Thymus (tissue), 11 donors: ENCODE results near the gene CRKL. TPM values are rescaled to one million over a fixed set of nuclear protein-coding genes. Genes with fewer than 3 reads are reported as not detected.
"Not testable (repeated sequence)": the region's sequence is repeated elsewhere in the genome, so short reads cannot be mapped to it uniquely, and the experiment has no call there.

Source experiments
- DNase-seq, 9 donors: peaks; one replicate each; pipeline ENCODE4 v3.0.0-alpha.2; 2013; ENCODE audit warnings: low spot score in 9 of 9, low read depth in 6 of 9, missing footprints in 1 of 9
- H3K27ac ChIP-seq, 2 donors: one replicate each; pipeline ENCODE4 v1.5.1; 2013; ENCODE audit warnings: control low read depth in 1 of 2, low read depth in 1 of 2, low read length in 1 of 2, mild to moderate bottlenecking in 1 of 2, moderate library complexity in 1 of 2
- H3K27me3 ChIP-seq, 2 donors: one replicate each; pipeline ENCODE4 v1.5.1; 2013; ENCODE audit warnings: low read length in 1 of 2; ENCODE audit not compliant: control insufficient read depth in 2 of 2, insufficient read depth in 1 of 2
- H3K36me3 ChIP-seq, 2 donors: one replicate each; pipeline ENCODE4 v1.5.1; 2013; ENCODE audit warnings: low read length in 1 of 2, mild to moderate bottlenecking in 1 of 2, moderate library complexity in 1 of 2; ENCODE audit not compliant: control insufficient read depth in 2 of 2, insufficient read depth in 2 of 2
- H3K4me1 ChIP-seq, 2 donors: one replicate each; pipeline ENCODE4 v1.5.1; 2013; ENCODE audit warnings: low read length in 2 of 2; ENCODE audit not compliant: control insufficient read depth in 2 of 2, insufficient read depth in 2 of 2
- H3K4me3 ChIP-seq, 2 donors: one replicate each; pipeline ENCODE4 v1.5.1; 2013; ENCODE audit warnings: low read length in 2 of 2, control low read depth in 1 of 2, mild to moderate bottlenecking in 1 of 2
- H3K9me3 ChIP-seq, 2 donors: one replicate each; pipeline ENCODE4 v1.5.1; 2013; ENCODE audit warnings: low read length in 1 of 2, mild to moderate bottlenecking in 1 of 2; ENCODE audit not compliant: control insufficient read depth in 2 of 2, insufficient read depth in 1 of 2
- WGBS: extraction: QIAGEN DNeasy Blood & Tissue Kit; methylation state at CpG from one replicate; pipeline ENCODE4 v1.1.7; 2013; 5-methylcytosine and 5-hydroxymethylcytosine counted together
- polyA plus RNA-seq: library from polyadenylated mRNA; stranded (reverse); fragments of 200-250 nt; gene quantifications from one replicate; pipeline ENCODE4 v1.2.3, GENCODE V29; 2013
- total RNA-seq: library from RNA; stranded (reverse); fragments of 120-200 nt; gene quantifications from one replicate; pipeline ENCODE4 v1.2.4, GENCODE V29; 2013
- donor health status: healthy.

Gene CRKL
- total and polyA plus RNA-seq, 2 donors, result 21.9 to 30.7 TPM

- Histone ChIP-seq H3K9me3 (no peaks in the 10 kb centered on the region), H3K36me3 (no peaks in the 10 kb centered on the region), H3K4me1 (peaks cover 0 to 6% of the 10 kb centered on the region in 2 donors), H3K27me3 (peaks cover 23 to 55% of the 10 kb centered on the region in 2 donors), H3K27ac (no peak overlapping the region), H3K4me3 (no peak overlapping the region)
- no peak for DNase-seq
- WGBS, result 84% methylated on average over 19 of the region's 19 CpGs
Observed at GRCh38 chr22:20967697-20968211, 50.5 kb downstream of the CRKL start.

GRCh38 chr22:20968281-20968977, 51.2 kb downstream of the CRKL start:
- WGBS, result 79% methylated on average over 7 of the region's 7 CpGs
- no peaks in the 10 kb centered on the region for H3K9me3 ChIP-seq
- H3K36me3 ChIP-seq, result no peaks in the 10 kb centered on the region
- peaks cover 0 to 6% of the 10 kb centered on the region in 2 donors for H3K4me1 ChIP-seq
- no peak overlapping the region for H3K27ac ChIP-seq
- DNase-seq, result no peak
- peaks cover 23 to 52% of the 10 kb centered on the region in 2 donors for H3K27me3 ChIP-seq
- H3K4me3 ChIP-seq, result no peak overlapping the region

GRCh38 chr22:20970939-20971657, 53.9 kb downstream of the CRKL start:
- peaks cover 5 to 40% of the 10 kb centered on the region in 2 donors for H3K27me3 ChIP-seq
- no peaks in the 10 kb centered on the region for H3K9me3 ChIP-seq
- H3K4me1 ChIP-seq, result no peaks in the 10 kb centered on the region
- H3K4me3 ChIP-seq, result no peak overlapping the region
- DNase-seq, result no peak
- H3K36me3 ChIP-seq, result no peaks in the 10 kb centered on the region
- WGBS, result 89% methylated on average over 4 of the region's 4 CpGs
- no peak overlapping the region for H3K27ac ChIP-seq

- not testable (repeated sequence) for H3K4me3 ChIP-seq, H3K36me3 ChIP-seq, H3K9me3 ChIP-seq, H3K4me1 ChIP-seq, DNase-seq, H3K27ac ChIP-seq
- peaks cover 0 to 29% of the 10 kb centered on the region in 2 donors for H3K27me3 ChIP-seq
- 70% methylated on average over 11 of the region's 11 CpGs for WGBS
Observed at GRCh38 chr22:20972014-20972694, 54.9 kb downstream of the CRKL start.

GRCh38 chr22:20972933-20973577, 55.8 kb downstream of the CRKL start:
- 86% methylated on average over 21 of the region's 21 CpGs for WGBS
- Histone ChIP-seq H3K27ac (no peak overlapping the region), H3K4me1 (no peaks in the 10 kb centered on the region), H3K4me3 (no peak overlapping the region), H3K9me3 (no peaks in the 10 kb centered on the region), H3K36me3 (no peaks in the 10 kb centered on the region), H3K27me3 (peaks cover 0 to 27% of the 10 kb centered on the region in 2 donors)
- DNase-seq, result no peak

- no peaks in the 10 kb centered on the region for H3K4me1 ChIP-seq
- peaks cover 0 to 31% of the 10 kb centered on the region in 2 donors for H3K27me3 ChIP-seq
- DNase-seq, result no peak
- no peaks in the 10 kb centered on the region for H3K36me3 ChIP-seq
- H3K9me3 ChIP-seq, result peaks cover 1 to 6% of the 10 kb centered on the region in 2 donors
- H3K4me3 ChIP-seq, result no peak overlapping the region
- 90% methylated on average over 21 of the region's 21 CpGs for WGBS
- no peak overlapping the region for H3K27ac ChIP-seq
Observed at GRCh38 chr22:20973634-20974286, 56.6 kb downstream of the CRKL start.

GRCh38 chr22:20974336-20974955, 57.2 kb downstream of the CRKL start:
- WGBS, result 91% methylated on average over 16 of the region's 16 CpGs
- no peaks in the 10 kb centered on the region for H3K36me3 ChIP-seq
- H3K4me1 ChIP-seq, result peaks cover 0 to 2% of the 10 kb centered on the region in 2 donors
- DNase-seq, result no peak
- H3K9me3 ChIP-seq, result peaks cover 5 to 13% of the 10 kb centered on the region in 2 donors
- H3K4me3 ChIP-seq, result no peak overlapping the region
- H3K27me3 ChIP-seq, result peaks cover 0 to 37% of the 10 kb centered on the region in 2 donors
- no peak overlapping the region for H3K27ac ChIP-seq
